Coronary artery (tissue), 2 donors: ENCODE measurements around the gene SLC22A12.

ENCODE experiments used
- DNase-seq: peaks from one replicate; pipeline ENCODE4 v3.0.0-alpha.2; 2017; ENCODE audit warnings: low spot score
- H3K27ac ChIP-seq, 2 donors: fragments of 200-600 bp; sonication (generic); one replicate each; pipeline ENCODE4 v1.5.1; 2016 to 2019
- H3K4me3 ChIP-seq: fragments of 200-600 bp; sonication (generic); 2 replicates; pipeline ENCODE4 v1.5.1; 2016; ENCODE audit warnings: mild to moderate bottlenecking, moderate library complexity
- TF ChIP-seq, protein P1 (sequence below): fragments of 200-600 bp; sonication (generic); IDR thresholded peaks from one replicate; pipeline ENCODE4 v1.5.1; 2019; ENCODE audit warnings: antibody characterized with exemption

SLC22A12 gene

DNA sequence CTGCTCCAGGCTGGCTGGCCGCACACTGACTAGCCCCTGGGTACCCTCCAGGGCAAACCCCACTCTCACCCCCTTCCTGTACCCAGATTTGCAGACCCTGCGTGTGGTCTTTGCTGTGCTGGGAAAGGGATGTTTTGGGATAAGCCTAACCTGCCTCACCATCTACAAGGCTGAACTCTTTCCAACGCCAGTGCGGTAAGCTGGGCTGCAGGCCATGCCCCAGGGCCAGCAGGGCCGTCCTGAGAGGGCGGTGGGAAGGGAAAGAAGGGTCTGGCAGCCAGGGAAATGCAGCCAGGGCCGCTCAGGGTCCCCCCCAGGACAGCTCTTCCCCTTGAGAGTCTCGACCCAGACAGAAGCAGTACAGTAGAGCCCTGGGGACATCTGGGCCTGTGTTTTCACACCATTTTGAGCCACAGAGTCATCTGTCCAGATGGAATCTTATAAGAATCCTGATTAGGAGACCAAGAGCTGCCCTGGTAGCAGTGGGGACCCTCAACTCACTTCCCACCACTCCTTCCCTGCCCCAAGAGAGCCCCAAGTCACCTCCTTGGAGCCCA is 22.4 kb upstream of the SLC22A12 start:
- no peak overlapping the region for H3K4me3 ChIP-seq
- no peak overlapping the region for H3K27ac ChIP-seq
- DNase-seq, result no peak
- TF ChIP-seq, protein P1, sequence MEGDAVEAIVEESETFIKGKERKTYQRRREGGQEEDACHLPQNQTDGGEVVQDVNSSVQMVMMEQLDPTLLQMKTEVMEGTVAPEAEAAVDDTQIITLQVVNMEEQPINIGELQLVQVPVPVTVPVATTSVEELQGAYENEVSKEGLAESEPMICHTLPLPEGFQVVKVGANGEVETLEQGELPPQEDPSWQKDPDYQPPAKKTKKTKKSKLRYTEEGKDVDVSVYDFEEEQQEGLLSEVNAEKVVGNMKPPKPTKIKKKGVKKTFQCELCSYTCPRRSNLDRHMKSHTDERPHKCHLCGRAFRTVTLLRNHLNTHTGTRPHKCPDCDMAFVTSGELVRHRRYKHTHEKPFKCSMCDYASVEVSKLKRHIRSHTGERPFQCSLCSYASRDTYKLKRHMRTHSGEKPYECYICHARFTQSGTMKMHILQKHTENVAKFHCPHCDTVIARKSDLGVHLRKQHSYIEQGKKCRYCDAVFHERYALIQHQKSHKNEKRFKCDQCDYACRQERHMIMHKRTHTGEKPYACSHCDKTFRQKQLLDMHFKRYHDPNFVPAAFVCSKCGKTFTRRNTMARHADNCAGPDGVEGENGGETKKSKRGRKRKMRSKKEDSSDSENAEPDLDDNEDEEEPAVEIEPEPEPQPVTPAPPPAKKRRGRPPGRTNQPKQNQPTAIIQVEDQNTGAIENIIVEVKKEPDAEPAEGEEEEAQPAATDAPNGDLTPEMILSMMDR, result no peak

- Histone ChIP-seq H3K4me3 (no peak overlapping the region), H3K27ac (no peak overlapping the region)
- TF ChIP-seq, protein P1, result no peak
These were observed 21.6 kb upstream of the SLC22A12 start for GRCh38 chr11:64569300-64569970.

DNA sequence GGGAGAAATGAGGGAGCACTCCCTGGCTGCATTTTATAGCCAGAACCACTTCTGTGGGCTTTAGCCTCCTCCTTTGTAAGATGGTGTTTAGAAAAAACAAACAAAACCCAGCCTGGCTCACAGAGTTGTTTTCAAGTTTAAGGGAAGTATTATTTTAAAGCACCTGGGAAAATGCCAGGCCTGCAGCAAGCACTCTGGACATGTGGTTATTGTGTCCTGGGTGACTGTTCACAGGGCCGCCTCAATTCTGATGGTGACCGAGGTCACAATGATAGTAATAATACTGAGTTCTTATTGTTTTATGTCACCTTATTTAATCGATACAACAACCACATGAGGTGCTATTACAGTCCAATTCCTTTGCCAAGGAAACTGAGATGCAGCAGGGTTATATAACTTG is 20.7 kb upstream of the SLC22A12 start:
- Histone ChIP-seq H3K27ac (no peak overlapping the region), H3K4me3 (no peak overlapping the region)
- TF ChIP-seq, protein P1, result no peak
- no peak for DNase-seq

More at GRCh38 chr11:64569300-64569970, 21.6 kb upstream of the SLC22A12 start:
- DNase-seq, result no peak

- no peak for DNase-seq
- TF ChIP-seq, protein P1, result no peak
- H3K4me3 ChIP-seq, result no peak overlapping the region
- H3K27ac ChIP-seq, result no peak overlapping the region
These were observed 20.0 kb upstream of the SLC22A12 start for GRCh38 chr11:64571050-64571409.

GRCh38 chr11:64571410-64572091 is 19.5 kb upstream of the SLC22A12 start:
- Histone ChIP-seq H3K27ac (no peak overlapping the region), H3K4me3 (no peak overlapping the region)
- TF ChIP-seq, protein P1, result no peak
- DNase-seq, result no peak

GRCh38 chr11:64572143-64572542 is 18.9 kb upstream of the SLC22A12 start:
- H3K4me3 ChIP-seq, result no peak overlapping the region

More at GRCh38 chr11:64572143-64572542, 18.9 kb upstream of the SLC22A12 start:
- no peak overlapping the region for H3K27ac ChIP-seq
- TF ChIP-seq, protein P1, result no peak
- no peak for DNase-seq
